Measurements from ENCODE around the gene KDM4B.

DNA sequence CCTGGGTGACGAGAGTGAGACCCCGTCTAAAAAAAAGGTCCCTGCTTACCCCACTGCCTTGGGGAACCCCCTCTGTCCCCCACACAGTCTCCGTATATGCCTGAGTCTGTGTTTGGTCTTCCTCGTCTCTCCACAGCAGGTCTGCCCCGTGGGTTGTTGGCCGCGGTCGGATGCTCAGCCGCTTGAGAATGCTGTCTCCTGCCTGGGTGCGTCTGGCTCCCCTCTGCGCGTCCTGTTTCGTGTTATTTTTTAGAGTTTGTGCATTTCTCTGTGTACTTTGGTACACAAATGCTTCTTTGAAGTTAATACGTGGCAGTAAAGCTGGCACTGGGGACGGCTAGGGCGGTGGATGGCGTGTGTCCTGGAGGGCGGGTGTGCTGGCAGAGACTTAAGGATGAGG, 34.9 kb downstream of the KDM4B start:
- TF ChIP-seq, protein P1, sequence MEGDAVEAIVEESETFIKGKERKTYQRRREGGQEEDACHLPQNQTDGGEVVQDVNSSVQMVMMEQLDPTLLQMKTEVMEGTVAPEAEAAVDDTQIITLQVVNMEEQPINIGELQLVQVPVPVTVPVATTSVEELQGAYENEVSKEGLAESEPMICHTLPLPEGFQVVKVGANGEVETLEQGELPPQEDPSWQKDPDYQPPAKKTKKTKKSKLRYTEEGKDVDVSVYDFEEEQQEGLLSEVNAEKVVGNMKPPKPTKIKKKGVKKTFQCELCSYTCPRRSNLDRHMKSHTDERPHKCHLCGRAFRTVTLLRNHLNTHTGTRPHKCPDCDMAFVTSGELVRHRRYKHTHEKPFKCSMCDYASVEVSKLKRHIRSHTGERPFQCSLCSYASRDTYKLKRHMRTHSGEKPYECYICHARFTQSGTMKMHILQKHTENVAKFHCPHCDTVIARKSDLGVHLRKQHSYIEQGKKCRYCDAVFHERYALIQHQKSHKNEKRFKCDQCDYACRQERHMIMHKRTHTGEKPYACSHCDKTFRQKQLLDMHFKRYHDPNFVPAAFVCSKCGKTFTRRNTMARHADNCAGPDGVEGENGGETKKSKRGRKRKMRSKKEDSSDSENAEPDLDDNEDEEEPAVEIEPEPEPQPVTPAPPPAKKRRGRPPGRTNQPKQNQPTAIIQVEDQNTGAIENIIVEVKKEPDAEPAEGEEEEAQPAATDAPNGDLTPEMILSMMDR (IDR thresholded peaks at IDR 0.05): no peak
- no peak for TF ChIP-seq POLR2A (IDR thresholded peaks at IDR 0.05)
